ENCODE measurements around the gene ADAMTSL1.

ADAMTSL1 gene

GRCh38 chr9:18500451-18500850, 26.5 kb downstream of the ADAMTSL1 start:
- DNase-seq: no peak

DNA sequence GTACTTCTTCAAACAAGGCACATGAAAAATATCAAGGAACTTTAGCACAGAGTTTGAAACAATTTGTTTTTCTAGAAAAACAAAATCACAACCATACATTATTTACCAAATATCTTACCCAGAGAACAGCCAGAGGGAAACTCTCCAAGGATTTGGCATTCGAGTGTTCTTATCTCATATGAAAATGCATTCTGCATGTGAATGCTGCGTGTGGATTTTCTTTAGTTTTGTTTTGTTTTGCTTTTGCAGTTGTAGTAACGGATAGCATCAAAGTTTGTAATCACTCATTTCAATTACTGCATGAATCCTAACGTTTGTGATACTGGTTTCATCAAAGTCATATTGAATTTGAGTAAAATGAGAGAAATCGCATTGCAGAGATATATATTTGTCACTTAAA, 28.0 kb downstream of the ADAMTSL1 start:
- DNase-seq: no peak

GRCh38 chr9:18502546-18502945, 28.6 kb downstream of the ADAMTSL1 start:
- DNase-seq: no peak

DNA sequence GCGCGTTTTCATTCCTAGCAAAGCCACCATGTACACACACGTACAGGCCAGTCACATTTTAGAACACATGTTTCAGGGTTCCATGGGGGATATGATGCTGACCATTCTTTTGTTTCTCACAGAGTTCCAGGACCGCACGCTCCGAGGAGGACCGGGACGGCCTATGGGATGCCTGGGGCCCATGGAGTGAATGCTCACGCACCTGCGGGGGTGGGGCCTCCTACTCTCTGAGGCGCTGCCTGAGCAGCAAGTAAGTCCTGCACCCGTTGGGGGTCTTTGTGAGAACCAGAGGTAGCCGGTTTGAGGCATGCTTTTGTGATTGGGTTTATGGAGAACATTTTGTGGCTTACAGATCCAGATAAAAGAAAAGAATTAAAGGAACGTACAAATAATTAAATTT, 30.8 kb downstream of the ADAMTSL1 start:
- DNase-seq: no peak

GRCh38 chr9:18507151-18507550, 33.2 kb downstream of the ADAMTSL1 start:
- no peak for DNase-seq

DNA sequence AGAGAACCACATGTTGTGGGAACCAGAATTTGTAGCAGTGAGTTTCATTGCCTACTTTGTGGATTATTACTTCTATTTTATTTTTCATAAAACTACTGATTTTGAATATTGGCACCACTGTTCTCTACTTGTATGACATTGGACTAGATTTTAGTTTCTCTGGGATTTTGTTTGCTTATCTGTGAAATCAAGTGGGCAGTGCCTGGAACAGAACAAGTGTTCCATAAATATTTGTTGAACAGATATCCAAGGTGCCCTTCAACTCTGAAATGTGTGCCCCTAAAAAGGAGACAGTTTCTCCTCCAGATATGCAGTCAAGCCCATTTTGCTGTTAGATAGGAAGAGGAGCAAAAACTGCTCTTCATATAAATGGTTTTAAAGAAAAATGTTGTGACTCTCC, 42.6 kb downstream of the ADAMTSL1 start:
- no peak for DNase-seq

- DNase-seq: no peak
Observed at GRCh38 chr9:18516965-18517364, 43.0 kb downstream of the ADAMTSL1 start.

DNA sequence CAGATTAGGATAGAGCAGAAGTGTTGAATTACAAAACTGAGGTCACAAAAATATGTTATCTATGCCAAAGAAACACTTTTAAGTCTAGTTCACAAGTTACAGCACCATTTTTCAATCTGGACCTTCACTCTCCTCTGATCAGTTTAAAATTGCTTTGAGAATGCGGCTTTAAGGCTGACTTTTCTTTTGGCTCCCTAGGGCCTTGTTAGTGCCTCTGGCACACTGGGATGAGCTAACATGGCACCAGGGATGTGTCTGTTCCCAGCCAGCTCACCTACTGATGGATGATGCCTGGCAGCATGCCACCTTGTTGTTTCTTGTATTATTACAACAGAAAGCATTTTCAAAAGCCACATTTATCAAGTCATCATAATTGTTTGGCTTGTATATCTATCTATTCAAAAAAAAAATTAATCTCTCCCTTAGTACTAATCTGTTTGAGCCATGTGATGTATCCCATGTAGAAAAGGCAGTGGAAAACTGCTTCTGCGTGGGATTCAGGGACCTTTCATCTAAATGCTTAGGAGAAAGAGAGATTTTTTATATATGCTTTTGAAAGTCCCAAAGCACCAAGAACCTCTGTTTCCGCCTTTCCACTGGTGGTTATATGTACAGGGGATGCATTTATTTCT, 46.6 kb downstream of the ADAMTSL1 start:
- no peak for DNase-seq

GRCh38 chr9:18526685-18527084, 52.7 kb downstream of the ADAMTSL1 start:
- no peak for DNase-seq

GRCh38 chr9:18531136-18532065, 57.4 kb downstream of the ADAMTSL1 start:
- DNase-seq: no peak

- DNase-seq: no peak
Observed at GRCh38 chr9:18534611-18535010, 60.7 kb downstream of the ADAMTSL1 start.

- DNase-seq: no peak
Observed at GRCh38 chr9:18536554-18536953, 62.6 kb downstream of the ADAMTSL1 start.

GRCh38 chr9:18539203-18539693, 65.3 kb downstream of the ADAMTSL1 start:
- DNase-seq: no peak

DNA sequence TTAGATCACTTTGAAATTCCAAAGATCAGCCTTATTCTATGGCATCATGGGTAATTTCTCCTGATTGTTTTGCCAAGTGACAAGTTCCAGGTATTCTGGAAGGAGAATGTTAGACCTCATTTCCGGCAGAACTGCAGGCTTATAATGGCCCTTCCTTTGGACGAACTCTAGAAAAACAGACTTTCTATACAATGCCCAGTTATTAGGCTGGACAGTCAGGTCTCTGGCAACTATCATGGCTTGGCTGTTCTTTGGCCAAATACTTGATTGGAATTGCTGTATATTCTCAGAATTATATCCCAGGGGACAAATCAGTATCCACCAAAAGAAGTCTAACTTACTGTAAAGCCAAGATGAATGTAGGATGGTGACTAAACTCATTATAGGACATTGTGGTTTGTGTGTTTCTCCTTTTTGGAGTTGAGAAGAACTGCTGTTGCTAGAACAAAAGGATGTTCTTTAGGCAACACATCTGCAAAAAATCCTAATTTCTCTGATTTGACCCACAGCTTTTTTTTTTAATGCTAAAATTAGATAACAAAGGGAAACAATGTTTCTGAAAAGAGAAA, 69.0 kb downstream of the ADAMTSL1 start:
- no peak for DNase-seq

- DNase-seq: no peak
Observed at GRCh38 chr9:18543406-18544192, 69.6 kb downstream of the ADAMTSL1 start.

- no peak for DNase-seq
Observed at GRCh38 chr9:18544456-18544855, 70.5 kb downstream of the ADAMTSL1 start.

DNA sequence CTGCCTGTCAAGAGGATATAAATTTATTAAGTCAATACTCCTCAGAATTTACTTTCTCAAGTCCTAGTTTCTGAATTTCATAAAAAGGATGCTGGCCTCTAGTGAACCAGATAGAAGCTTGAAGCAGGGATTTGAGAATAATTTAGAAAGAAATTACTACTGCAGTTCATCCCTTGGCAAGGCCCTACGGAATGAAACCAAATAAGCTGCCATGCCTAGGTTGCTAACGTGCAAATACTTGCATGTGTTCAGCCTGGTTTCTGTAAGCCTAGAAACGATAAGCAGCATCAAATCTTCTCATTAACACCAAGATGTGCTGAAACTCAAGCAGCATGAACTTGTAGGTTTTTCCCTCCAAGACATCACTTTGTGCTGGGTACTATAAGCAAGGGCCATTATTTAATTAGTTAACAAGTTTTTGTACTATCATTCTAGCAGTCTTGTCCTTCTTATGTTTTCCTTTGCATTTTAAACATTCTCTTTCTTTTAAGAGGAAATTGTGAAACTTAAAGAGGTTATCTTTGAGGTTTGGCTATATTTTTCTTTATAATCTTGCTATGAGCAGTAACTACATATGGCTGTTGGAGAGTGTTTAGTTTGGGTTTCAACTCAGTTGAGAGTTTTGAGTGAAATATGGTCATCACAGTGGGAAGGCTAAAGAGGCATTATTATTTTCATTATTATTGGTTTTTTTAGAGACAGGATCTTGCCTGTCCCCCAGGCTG, 71.8 kb downstream of the ADAMTSL1 start:
- no peak for DNase-seq

GRCh38 chr9:18548456-18548855, 74.5 kb downstream of the ADAMTSL1 start:
- DNase-seq: no peak

GRCh38 chr9:18549772-18550171, 75.8 kb downstream of the ADAMTSL1 start:
- DNase-seq: no peak

DNA sequence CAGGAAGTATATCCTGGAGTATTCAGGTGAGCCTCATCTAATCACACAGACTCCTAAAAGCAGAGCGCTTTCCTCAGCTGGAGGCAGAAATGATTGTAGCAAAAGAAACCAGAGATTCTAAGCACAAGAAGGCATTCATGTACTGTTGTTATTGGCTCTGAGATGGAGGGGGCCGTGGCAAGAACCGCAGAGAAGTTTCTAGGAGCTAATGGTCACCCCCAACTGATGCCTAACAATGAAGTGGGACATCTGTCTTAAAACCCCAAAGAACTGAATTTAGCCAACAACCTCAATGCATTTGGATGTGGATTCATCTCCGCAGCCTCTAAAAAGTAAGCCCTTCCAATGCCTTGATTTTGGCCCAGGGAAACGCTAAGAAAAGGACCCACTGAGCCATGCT, 76.3 kb downstream of the ADAMTSL1 start:
- DNase-seq: no peak

DNA sequence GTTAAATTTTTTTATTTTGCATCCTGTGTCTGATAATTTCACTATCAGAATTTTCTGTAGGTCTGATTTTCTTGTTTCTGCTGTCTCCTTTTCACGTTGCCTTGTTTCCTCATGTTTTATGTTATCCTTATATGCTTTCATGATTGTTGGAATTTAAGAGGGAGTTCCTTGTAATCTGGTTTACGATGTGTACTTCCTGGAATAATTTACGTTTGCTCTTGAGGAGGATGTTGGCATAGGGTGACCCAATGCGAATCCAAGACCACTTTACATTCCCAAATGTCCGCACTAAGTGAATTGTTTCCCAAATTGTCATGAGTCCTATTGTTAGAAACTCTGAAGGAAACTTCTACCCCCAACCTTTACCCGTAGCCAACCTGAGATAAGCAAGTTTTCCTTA, 80.3 kb downstream of the ADAMTSL1 start:
- DNase-seq: no peak
